NCI-H1930 (cell line): Measurements from ENCODE around the gene SEC14L1.
"Not testable (repeated sequence)": the region's sequence is repeated elsewhere in the genome, so short reads cannot be mapped to it uniquely, and the experiment has no call there.

ENCODE experiments used
- DNase-seq, 2 experiments: peaks; one replicate each; lab custom pipeline; 2025; lab: John Stamatoyannopoulos, UW

SEC14L1 gene

DNA sequence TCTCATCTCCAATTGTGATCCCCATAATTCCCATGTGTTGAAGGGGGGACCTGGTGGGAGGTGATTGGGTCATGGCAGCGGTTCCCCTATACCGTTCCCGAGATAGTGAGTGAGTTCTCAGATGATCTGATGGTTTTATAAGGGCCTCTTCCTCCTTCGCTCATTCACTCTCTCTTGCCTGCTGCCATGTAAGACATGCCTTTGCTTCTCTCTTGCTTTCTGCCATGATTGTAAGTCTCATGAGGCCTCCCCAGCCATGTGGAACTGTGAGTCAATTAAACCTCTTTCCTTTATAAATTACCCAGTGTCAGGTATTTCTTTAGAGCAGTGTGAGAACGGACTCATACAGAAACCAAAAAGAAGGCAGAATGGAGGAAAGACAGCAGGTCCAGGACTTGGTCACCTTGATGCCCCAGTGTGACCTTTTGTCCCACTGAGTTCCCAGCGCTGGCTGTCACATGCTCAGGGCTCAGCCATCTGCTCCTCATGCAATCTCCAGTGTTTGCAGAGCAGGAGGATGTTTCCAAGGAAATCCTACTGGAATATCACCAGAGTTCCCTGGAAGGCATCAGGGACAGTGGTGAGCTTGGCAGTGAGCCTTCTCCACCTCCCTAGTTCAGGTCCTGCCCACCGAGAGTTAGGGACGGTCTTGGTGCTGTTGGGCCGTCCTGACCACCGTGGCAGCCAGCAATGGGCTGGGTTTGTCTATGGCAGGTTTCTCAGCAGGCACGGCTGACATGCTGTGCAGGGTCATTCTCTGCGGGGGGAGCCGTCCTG, 96.7 kb downstream of the SEC14L1 start:
- no peak for DNase-seq

DNA sequence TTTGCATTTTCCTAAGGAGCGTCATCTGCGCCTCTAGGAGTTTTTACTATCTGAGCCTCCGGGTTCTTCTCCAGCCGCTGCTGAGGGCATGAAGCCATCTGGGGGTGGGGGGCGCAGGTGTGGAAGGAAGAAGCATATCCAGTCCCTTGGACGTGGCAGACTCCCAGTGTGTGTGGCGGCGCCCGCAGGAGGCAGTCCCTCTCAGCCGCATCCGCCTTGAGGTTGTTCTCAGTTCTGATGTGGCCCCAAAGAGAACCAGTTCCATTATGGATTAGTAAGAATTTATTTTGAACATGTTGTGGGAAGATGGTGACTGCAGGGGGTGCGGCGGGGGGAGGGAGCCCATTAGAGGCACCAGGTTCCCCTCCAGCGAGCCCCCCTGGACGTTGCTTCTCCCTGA, 100.2 kb downstream of the SEC14L1 start:
- no peak for DNase-seq

GRCh38 chr17:77242118-77242851, 101.5 kb downstream of the SEC14L1 start:
- no peak for DNase-seq

DNA sequence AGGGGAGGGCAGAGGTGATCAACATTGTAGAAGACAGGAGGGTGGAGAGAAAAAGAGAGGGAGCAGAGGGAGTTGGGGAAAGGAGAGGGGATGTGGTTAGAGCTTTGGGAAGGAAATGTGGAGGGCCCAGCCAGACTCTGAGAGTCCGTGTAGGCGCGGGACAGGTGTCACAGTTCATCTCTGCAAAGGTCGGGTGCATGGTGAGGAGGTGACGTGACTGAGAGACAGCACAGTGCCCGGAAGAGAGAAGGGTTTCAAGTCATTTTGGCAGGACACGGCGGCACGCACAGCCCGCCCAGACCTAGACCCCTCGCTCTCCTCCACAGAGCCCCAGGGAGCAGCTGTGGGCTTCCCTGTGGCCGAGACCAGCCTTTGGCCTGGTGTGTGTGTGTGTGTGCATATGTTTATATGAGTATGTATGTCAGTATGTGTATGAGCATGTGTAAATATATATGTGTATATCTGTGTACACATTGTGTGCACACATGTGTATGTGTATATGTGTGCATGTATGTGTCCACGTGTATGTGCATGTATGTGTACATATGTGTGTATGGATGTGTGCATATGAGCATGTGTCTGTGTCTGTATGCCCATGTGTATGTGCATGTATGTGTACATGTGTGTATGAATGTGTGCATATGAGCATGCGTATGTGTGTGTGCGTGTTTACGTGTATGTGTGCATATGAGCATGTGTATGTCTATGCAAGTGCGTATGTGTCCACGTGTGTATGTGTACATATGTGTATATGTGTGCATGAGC, 104.6 kb downstream of the SEC14L1 start:
- DNase-seq, result no peak

- DNase-seq, result no peak
Measured at GRCh38 chr17:77246110-77247047, 105.6 kb downstream of the SEC14L1 start.

- peak; percentile 61 to 84 for DNase-seq
Measured at GRCh38 chr17:77247048-77247541, 106.3 kb downstream of the SEC14L1 start.

DNA sequence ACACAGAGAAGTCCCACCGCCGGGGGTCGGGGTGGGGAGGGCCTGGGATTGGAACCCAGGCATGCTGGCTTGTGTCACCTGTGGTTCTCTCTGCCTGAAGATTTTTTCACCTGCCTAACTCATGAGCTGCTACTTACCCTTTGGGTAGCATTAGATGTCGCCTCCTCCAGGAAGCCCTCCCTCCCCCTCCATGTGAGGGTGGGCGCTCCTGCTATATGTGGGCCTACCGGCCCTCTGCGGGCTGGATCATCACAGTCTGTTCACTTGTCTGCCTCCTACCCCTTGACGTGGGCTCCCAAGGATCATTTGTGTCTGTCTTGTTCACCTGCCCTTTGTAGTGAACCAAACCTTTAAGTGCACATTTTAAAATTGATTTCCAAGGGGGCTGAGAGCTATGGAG, 106.8 kb downstream of the SEC14L1 start:
- DNase-seq, result no peak

DNA sequence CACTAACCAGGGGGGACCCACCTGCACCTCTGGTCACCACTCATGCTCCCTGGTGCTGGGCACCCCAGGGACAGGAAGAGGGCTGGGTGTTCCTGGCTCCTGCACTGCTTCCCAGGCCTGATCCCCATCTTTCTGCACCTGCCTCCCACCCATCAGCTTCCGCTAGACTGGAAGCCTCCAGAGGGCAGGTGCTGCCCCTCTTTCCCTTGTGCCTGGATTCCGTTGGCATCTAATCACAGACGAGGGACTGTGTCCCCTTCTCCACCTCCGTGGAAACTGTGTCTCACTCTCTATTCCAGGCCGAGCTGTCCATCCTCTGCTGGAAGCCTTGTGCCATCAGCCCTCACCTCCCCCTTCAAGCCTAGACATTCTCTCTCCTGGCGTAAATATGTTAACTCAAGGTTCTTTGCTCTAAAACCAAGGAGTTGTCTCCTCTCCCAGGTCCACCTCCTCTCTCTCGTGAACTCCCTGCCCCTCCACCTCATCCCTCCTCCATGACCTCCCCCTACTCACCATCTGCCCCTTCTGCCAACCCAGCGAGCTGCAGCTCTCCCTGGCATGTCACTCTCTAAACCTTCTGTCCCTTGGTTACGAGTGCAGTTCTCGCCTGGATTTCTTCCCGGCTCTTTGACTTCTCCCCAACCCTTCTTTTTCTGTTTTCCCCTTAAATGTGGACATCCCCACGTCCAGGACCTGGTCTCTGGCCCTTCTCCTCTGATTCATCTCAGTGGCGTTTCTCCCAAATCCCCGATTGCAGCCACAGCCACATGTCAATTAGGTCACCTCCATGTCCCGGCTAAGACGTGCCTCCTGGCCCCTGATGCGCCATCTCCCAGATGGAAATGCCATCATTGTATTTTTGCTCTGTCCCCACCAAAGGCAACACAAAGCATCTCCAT, 107.7 kb downstream of the SEC14L1 start:
- no peak for DNase-seq

DNA sequence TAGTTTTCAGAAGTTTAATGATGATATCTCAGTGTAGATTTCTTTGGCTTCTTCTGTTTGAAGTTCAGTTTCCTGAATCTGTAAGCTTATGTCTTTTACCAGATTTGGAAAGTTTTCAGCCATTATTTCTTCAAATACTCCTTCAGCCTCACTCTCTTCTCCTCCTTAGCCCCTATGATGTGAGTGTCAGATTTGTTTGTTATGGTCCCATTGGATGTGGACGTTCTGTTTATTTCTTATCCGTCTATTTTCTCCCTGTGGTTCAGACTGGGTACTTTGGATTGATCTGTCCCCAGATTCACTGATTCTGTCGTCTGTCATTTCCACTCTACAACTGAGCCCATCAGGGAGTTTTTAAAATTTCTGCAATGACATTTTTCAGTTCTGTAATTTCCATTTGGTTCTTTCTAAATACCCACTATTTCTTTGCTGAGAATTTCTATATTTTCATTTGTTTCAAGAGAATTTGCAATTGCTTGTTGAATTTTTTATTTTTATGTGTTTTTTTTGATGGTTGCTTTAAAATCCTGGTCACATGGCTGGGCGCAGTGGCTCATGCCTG, 110.9 kb downstream of the SEC14L1 start:
- DNase-seq, result no peak

- not testable (repeated sequence) for DNase-seq
Measured at GRCh38 chr17:77252306-77252705, 111.5 kb downstream of the SEC14L1 start.

DNA sequence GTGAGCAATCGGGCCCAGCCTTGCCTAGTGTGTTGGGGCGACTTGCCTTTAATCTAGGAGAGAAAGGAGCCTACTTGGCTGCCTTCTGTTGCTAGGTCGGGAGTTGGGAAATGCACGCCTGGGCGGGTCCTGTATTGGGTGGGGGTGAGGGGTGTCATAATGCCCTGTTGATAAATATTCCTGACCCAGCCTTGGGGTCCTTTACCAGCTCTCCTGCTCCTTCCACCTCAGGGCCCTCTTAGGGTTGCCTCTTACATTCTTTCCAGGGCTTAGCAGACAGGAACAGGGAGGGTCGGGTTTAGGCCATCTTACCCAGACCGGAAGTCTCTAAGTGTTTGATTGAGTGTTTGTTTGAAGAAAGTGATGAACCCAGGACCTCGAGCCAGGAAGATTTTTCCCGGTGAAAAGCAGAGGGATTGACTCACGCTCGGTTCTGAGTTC, 112.9 kb downstream of the SEC14L1 start:
- no peak for DNase-seq

- DNase-seq, result no peak
Measured at GRCh38 chr17:77254951-77255825, 114.4 kb downstream of the SEC14L1 start.

DNA sequence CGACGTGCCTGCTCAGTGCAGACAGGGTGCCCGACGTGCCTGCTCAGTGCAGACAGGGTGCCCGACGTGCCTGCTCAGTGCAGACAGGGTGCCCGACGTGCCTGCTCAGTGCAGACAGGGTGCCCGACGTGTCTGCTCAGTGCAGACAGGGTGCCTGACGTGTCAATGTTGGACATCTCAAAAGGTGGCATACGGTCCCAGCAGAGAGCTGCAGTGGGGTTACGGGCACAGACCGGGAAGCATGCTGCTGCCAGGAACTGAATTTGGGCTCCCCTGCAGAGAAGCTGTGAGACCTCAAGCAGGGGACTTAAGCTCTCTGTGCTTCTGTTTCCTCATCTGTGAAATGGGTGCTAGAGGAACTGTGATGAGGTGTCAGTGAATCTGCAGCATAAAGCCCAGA, 115.2 kb downstream of the SEC14L1 start:
- not testable (repeated sequence) for DNase-seq

- DNase-seq, result no peak
Measured at GRCh38 chr17:77256710-77257109, 115.9 kb downstream of the SEC14L1 start.

DNA sequence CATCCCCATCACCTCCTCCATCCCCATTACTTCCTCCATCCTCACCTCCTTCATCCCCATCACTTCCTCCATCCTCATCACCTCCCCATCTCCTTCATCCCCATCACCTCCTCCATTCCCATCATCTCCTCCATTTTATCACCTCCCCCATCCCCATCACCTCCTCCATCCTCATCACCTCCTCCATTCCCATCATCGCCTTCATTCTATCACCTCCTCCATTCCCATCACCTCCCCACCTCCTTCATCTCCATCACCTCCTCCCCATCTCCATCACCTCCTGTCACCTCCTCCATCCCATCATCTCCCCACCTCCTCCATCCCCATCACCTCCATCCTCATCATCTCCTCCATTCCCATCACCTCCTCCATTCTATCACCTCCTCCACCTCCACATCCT, 116.4 kb downstream of the SEC14L1 start:
- DNase-seq, result no peak

DNA sequence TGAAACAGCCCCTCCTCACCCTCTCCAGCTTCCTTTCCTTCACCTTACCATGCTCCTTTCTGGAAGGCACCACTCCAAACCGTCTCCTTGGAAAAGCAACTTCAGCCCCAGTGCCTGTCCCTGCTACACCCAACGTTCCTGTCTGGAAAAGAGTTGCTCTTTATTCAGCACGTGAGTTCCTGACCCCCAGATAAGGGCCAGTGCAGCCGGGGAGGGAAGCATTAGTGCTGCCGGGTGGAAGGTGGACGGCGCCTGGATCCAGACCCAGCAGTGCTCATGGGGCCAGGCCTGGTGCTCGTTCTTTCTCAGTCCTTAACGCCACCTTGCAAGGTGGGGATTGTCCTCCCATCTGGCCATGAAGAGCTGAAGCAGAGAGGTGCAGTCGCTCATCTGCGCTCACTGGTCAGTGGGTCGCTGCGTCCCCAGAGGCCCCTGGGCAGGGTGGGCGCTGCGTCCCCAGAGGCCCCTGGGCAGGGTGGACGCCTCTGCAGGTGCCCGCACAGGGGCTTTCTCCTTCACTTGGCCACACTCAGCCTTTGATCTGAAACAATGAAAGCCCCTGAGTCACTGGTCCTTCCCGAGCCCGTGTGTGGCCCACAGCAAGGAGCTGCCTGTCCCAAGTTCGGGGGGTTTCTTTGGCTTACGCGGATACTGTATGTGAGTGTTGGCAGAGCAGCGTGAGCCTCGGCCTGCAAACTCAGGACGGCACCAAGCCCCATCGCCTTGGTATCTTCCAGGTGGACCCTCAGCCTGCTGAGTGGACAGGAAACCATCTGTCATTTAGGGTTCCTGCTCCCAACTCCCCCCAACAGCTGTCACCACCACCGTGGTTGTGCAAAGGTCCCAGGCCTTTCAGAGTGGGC, 117.1 kb downstream of the SEC14L1 start:
- DNase-seq, result no peak

DNA sequence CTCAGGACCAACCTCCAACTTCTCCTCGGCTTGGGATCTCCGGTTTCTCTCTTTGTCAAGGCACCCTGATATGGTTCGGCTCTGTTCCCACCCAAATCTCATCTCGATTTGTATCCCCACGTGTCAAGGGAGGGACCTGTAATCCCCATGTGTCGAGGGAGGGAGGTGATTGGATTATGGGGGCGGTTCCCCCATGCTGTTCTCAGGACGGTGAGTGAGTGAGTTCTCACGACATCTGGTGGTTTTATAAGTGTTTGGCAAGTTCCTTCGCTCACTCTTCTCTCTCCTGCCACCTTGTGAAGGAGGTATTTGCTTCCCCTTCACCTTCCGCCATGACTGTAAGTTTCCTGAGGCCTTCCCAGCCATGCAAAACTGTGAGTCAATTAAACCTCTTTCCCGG, 117.9 kb downstream of the SEC14L1 start:
- DNase-seq, result no peak
